HCT116 (cell line): ENCODE measurements around the gene CLDN5. TPM values are rescaled to one million over a fixed set of nuclear protein-coding genes. Genes with fewer than 3 reads are reported as not detected.

Experiments
- ATAC-seq: fragments of 200-7000 bp; cut with Tn5 transposase; 2 replicates; pipeline ENCODE4 v1.9.1; 2020; ENCODE audit warnings: mild to moderate bottlenecking, moderate library complexity
- BruUV-seq: library from RNA; stranded (reverse); fragments of 400-500 nt; replicated peaks from 2 replicates; lab custom pipeline; 2021; lab: Mats Ljungman, UMichigan
- CTCF ChIA-PET: fragments of 300-600 bp; sonication (Branson Sonifier 250); formaldehyde crosslinking; loops from one replicate; lab custom pipeline; 2021; ENCODE audit warnings: antibody characterized with exemption; lab: Charles Lee
- POLR2A ChIA-PET: fragments of 300-600, 350-600 bp; sonication (Branson Sonifier 250); formaldehyde crosslinking; loops from one replicate; lab custom pipeline; 2021; ENCODE audit warnings: antibody characterized with exemption; lab: Charles Lee
- RAD21 ChIA-PET, 2 experiments: fragments of 300-600 bp; sonication (Branson Sonifier 250); formaldehyde crosslinking; loops; one replicate each; lab custom pipeline; 2023; ENCODE audit warnings: low total read pairs in 2 of 2; ENCODE audit not compliant: uncharacterized antibody in 2 of 2, unreplicated experiment in 2 of 2, low non-redundant PET in 1 of 2; lab: Charles Lee
- DNase-seq: peaks from one replicate; pipeline ENCODE4 v3.0.0-alpha.2; 2010; ENCODE audit warnings: low read depth, low spot score
- H2AFZ ChIP-seq: fragments of 200-600 bp; shearing (Covaris generic), sonication (generic); 2 replicates; pipeline ENCODE4 v1.6.1; 2017; ENCODE audit warnings: low read depth, mixed run types, mixed read lengths, antibody characterized with exemption, low read length; ENCODE audit not compliant: poor library complexity, severe bottlenecking
- H3K27ac ChIP-seq: 2 replicates; pipeline ENCODE4 v1.5.1; 2012; ENCODE audit warnings: low read depth, low read length
- H3K27me3 ChIP-seq: fragments of 200-600 bp; sonication (generic); 2 replicates; pipeline ENCODE4 v1.6.1; 2016; ENCODE audit warnings: mixed run types, low read length, mixed read lengths; ENCODE audit not compliant: insufficient read depth
- H3K36me3 ChIP-seq, 2 experiments: fragments of 200-500 bp in 1 of 2; fragments of 200-600 bp in 1 of 2; sonication (Bioruptor generic) in 1 of 2; sonication (generic) in 1 of 2; 2 replicates each; pipeline versions ENCODE4 v1.5.1 to v1.6.1; 2014 to 2016; ENCODE audit warnings: low read length in 2 of 2, inconsistent platforms in 1 of 2, mixed read lengths in 1 of 2, mixed run types in 1 of 2; ENCODE audit not compliant: insufficient read depth in 2 of 2, control insufficient read depth in 1 of 2
- H3K4me1 ChIP-seq, 2 experiments: fragments of 200-600 bp in 1 of 2; sonication (generic) in 1 of 2; 2 replicates each; pipeline versions ENCODE4 v1.5.1 to v1.6.1; 2012 to 2017; ENCODE audit warnings: low read length in 2 of 2, inconsistent platforms in 1 of 2, mild to moderate bottlenecking in 1 of 2, mixed read lengths in 1 of 2, mixed run types in 1 of 2, moderate library complexity in 1 of 2; ENCODE audit not compliant: insufficient read depth in 2 of 2, control insufficient read depth in 1 of 2
- H3K4me2 ChIP-seq: fragments of 200-600 bp; sonication (generic); 2 replicates; pipeline ENCODE4 v1.6.1; 2017; ENCODE audit warnings: mixed run types, low read length, mixed read lengths
- H3K4me3 ChIP-seq, 2 experiments: fragments of 200-600 bp in 1 of 2; sonication (generic) in 1 of 2; replicated peaks in 1 of 2; 2 replicates each; pipeline ENCODE4 v1.5.1; 2011 to 2016; ENCODE audit warnings: low read length in 2 of 2, control low read depth in 1 of 2, low read depth in 1 of 2, mild to moderate bottlenecking in 1 of 2, mixed read lengths in 1 of 2, mixed run types in 1 of 2
- H3K79me2 ChIP-seq: fragments of 200-600 bp; sonication (generic); 2 replicates; pipeline ENCODE4 v1.6.1; 2017; ENCODE audit warnings: mild to moderate bottlenecking, mixed run types, low read length, moderate library complexity, mixed read lengths; ENCODE audit not compliant: insufficient read depth
- H3K9ac ChIP-seq: fragments of 200-600 bp; sonication (generic); 2 replicates; pipeline ENCODE4 v1.6.1; 2016; ENCODE audit warnings: low read length, mixed read lengths
- H3K9me2 ChIP-seq: fragments of 200-600 bp; sonication (generic), shearing (Covaris generic); 2 replicates; pipeline ENCODE4 v1.6.1; 2017; ENCODE audit warnings: mixed run types, mild to moderate bottlenecking, moderate library complexity; ENCODE audit not compliant: insufficient read depth
- H3K9me3 ChIP-seq, 2 experiments: fragments of 200-500 bp in 1 of 2; fragments of 200-600 bp in 1 of 2; sonication (Bioruptor generic) in 1 of 2; sonication (generic) in 1 of 2; 2 replicates each; pipeline ENCODE4 v1.6.1; 2014 to 2017; ENCODE audit warnings: low read length in 2 of 2, mixed read lengths in 2 of 2, inconsistent platforms in 1 of 2, low read depth in 1 of 2, mild to moderate bottlenecking in 1 of 2, mixed run types in 1 of 2, moderate library complexity in 1 of 2; ENCODE audit not compliant: control insufficient read depth in 1 of 2, insufficient read depth in 1 of 2
- H4K20me1 ChIP-seq: fragments of 200-600 bp; sonication (generic), shearing (Covaris generic); 2 replicates; pipeline ENCODE4 v1.6.1; 2017; ENCODE audit warnings: mixed run types, mild to moderate bottlenecking, moderate library complexity; ENCODE audit not compliant: insufficient read depth
- ATF3 ChIP-seq: IDR thresholded peaks from 2 replicates; pipeline ENCODE4 v1.6.1; 2012
- CEBPB ChIP-seq: IDR thresholded peaks from 2 replicates; pipeline ENCODE4 v1.6.1; 2012; ENCODE audit warnings: low read depth
- ELF1 ChIP-seq: IDR thresholded peaks from 2 replicates; pipeline ENCODE4 v1.6.1; 2012; ENCODE audit warnings: low read depth, borderline replicate concordance
- EZH2 ChIP-seq: fragments of 200-600 bp; sonication (generic); IDR thresholded peaks from 2 replicates; pipeline ENCODE4 v1.6.1; 2017; ENCODE audit warnings: antibody characterized with exemption, mixed run types
- RAD21 ChIP-seq: IDR thresholded peaks from 2 replicates; pipeline ENCODE4 v1.6.1; 2012; ENCODE audit warnings: low read depth, mild to moderate bottlenecking
- SP1 ChIP-seq: IDR thresholded peaks from 2 replicates; pipeline ENCODE4 v1.6.1; 2012; ENCODE audit warnings: low read depth
- SRF ChIP-seq: IDR thresholded peaks from 2 replicates; pipeline ENCODE4 v1.6.1; 2012; ENCODE audit warnings: low read depth
- TCF7L2 ChIP-seq: IDR thresholded peaks from 2 replicates; pipeline ENCODE4 v1.7.0; 2011; ENCODE audit warnings: borderline replicate concordance, inconsistent platforms; ENCODE audit not compliant: insufficient read depth, insufficient read length; ENCODE audit errors: extremely low read depth
- YY1 ChIP-seq: IDR thresholded peaks from 2 replicates; pipeline ENCODE4 v1.6.1; 2011; ENCODE audit warnings: low read length, low read depth, moderate library complexity, mild to moderate bottlenecking; ENCODE audit not compliant: insufficient replicate concordance; ENCODE audit errors: extremely low read depth
- ZBTB33 ChIP-seq: IDR thresholded peaks from 2 replicates; pipeline ENCODE4 v1.6.1; 2011; ENCODE audit warnings: mild to moderate bottlenecking, low read length, moderate library complexity; ENCODE audit not compliant: insufficient replicate concordance; ENCODE audit errors: extremely low read depth
- ZNF274 ChIP-seq: fragments of 200-500 bp; sonication (Bioruptor generic); IDR thresholded peaks from 2 replicates; pipeline ENCODE4 v1.6.1; 2014; ENCODE audit warnings: mild to moderate bottlenecking, low read depth, low read length, inconsistent platforms
- intact Hi-C: fragments of 100-400 bp; cut with micrococcal nuclease; formaldehyde crosslinking; loops from 2 replicates; pipeline ENCODE4 v1.10.0; 2022
- total RNA-seq: library from RNA; stranded (reverse); gene quantifications from one replicate; pipeline ENCODE4 v1.2.1, GENCODE V29; 2021; ENCODE audit not compliant: unreplicated experiment

Gene CLDN5
- total RNA-seq, 1 experiment from 2014 or later: 0.32 TPM

DNA sequence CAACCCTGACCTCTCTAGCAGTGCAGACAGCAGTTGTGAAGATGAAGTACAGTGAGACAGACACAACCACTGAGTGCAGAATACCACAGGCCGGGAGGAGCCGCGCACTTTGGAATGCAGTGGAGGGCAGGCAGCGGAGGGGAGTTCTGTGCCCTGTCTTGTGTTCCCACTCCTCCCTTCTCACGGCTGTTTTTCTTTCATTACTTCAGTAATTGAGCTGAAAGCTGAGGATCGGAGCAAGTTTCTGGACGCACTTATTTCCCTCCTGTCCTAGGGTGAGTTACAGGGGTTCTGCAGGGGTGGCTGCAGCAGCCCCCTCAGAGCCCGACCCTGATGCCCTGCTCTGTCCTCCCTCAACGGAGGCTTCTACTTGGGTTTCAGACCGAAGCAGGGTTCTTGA is 5.6 kb downstream of the CLDN5 start:
- no TSS peak for BruUV-seq
- no peak for ATAC-seq
- CTCF ChIA-PET: no interaction called here
- Histone ChIP-seq H3K9me2 (no peaks in the 10 kb centered on the region), H2AFZ (no peak overlapping the region), H3K79me2 (no peaks in the 10 kb centered on the region), H3K9me3 (no peaks in the 10 kb centered on the region), H3K27me3 (no peaks in the 10 kb centered on the region)
- TF ChIP-seq YY1 (no peak), SP1 (no peak), SRF (no peak), ATF3 (no peak), CEBPB (no peak), EZH2 (no peak), ELF1 (no peak), RAD21 (no peak), ZNF274 (no peak)
- TF ChIP-seq, all 23 proteins: peak for 0
- no peak overlapping the region for H3K27ac ChIP-seq
- no peaks in the 10 kb centered on the region for H3K4me1 ChIP-seq
- H3K4me2 ChIP-seq: no peak overlapping the region
- POLR2A ChIA-PET: no interaction called here
- no peak overlapping the region for H3K4me3 ChIP-seq
- RAD21 ChIA-PET: no interaction called here
- peaks cover 3 to 24% of the 10 kb centered on the region in 2 experiments; a peak in 2 of 4 replicates for H3K36me3 ChIP-seq
- H3K9ac ChIP-seq: no peak overlapping the region
- DNase-seq: no peak
- intact Hi-C loops: no loop called here
- H4K20me1 ChIP-seq: no peaks in the 10 kb centered on the region

GRCh38 chr22:19517919-19518611 is 6.1 kb downstream of the CLDN5 start:
- no peaks in the 10 kb centered on the region for H3K9me3 ChIP-seq

More at GRCh38 chr22:19517919-19518611, 6.1 kb downstream of the CLDN5 start:
- Histone ChIP-seq H2AFZ (no peak overlapping the region), H3K9me2 (no peaks in the 10 kb centered on the region), H3K27ac (no peak overlapping the region), H4K20me1 (no peaks in the 10 kb centered on the region), H3K79me2 (no peaks in the 10 kb centered on the region), H3K4me3 (no peak overlapping the region), H3K9ac (no peak overlapping the region), H3K4me1 (no peaks in the 10 kb centered on the region), H3K27me3 (no peaks in the 10 kb centered on the region), H3K36me3 (peaks cover 4 to 28% of the 10 kb centered on the region in 2 experiments; a peak in 2 of 4 replicates), H3K4me2 (no peak overlapping the region)
- RAD21 ChIA-PET: no interaction called here
- intact Hi-C loops: no loop called here
- no peak for TF ChIP-seq TCF7L2
- no peak for TF ChIP-seq ZBTB33
- no peak for TF ChIP-seq CEBPB
- no peak for TF ChIP-seq SRF
- CTCF ChIA-PET: no interaction called here
- ATAC-seq (no peak), DNase-seq (no peak)
- POLR2A ChIA-PET: no interaction called here
- BruUV-seq: no TSS peak
